T-helper 9 cell (primary cell): ENCODE data around the gene ATG4A.

Source experiments
- DNase-seq: peaks from one replicate; pipeline ENCODE4 v3.0.0-alpha.2; 2020
- total RNA-seq, 2 donors: gene quantifications; one replicate each; lab custom pipeline; 2026; lab: John Stamatoyannopoulos, UW

The ATG4A gene
- 11.8 to 22.0 reads per million in 2 donors for total RNA-seq

DNA sequence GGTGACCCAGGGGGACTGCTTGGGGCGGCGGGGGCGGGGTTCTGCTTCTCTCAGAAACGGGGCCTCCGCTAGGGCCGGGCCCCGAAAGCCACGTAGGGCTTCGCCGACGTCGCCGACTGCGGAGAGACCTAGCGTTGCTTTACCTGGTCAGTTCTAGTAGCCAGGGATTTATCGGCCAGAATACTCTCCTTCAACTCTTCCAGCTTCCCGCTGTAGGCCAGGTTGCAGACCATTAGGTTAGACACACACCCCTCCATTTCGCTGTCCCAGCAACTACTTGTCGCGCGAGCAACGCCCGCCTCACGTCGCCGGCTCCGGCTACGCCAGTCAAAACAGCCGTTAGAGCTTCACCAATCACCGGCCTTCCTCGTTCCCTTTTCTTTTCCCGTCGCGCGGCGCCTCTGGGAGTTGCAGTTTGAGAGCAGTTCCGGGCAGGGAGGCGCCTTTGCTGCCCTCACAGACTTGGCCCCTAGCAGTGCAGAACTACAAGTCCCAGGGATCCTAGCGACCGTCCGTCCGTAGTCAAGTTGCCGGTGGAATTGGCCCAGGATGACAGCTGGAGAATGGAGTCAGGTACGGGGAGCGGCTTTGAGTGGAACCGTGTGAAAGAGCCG lies at the start of gene ATG4A, which contains the start of gene PSMD10:
Gene ATG4A (plus strand): TSS at position 515 of the 614 bp plus-strand sequence. CDS start 49 bp downstream, at position 564.
Gene PSMD10 (minus strand): TSS at position 279 of the 614 bp plus-strand sequence. CDS start 22 bp downstream, at position 257.
- peak; percentile 79 for DNase-seq

GRCh38 chrX:108044554-108045256 lies 46.9 kb upstream of the ATG4A start, which contains the start of gene VSIG1:
Gene VSIG1 (plus strand): TSS chrX:108045065. CDS start chrX:108045131, 66 bp downstream.
- DNase-seq = no peak

DNA sequence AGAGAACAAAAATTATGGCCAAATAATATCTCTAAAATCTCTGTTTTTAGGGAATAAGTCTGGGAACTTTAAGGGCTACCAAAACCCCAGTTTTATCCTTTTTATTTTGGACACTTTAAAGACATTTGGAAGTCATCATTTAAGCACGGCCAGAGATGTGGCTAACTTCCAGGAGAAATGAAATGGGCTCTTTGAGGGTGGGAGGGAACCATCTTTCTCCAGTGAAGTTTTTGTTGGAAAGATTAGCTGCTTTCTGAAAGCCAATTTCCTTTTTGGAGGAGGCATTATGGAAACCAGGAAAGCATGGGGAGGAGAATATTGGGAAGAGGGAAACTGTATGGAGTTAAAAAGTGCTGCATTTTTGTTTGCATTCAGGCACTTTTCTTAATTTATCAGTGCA lies 41.9 kb upstream of the ATG4A start:
- no peak for DNase-seq

DNA sequence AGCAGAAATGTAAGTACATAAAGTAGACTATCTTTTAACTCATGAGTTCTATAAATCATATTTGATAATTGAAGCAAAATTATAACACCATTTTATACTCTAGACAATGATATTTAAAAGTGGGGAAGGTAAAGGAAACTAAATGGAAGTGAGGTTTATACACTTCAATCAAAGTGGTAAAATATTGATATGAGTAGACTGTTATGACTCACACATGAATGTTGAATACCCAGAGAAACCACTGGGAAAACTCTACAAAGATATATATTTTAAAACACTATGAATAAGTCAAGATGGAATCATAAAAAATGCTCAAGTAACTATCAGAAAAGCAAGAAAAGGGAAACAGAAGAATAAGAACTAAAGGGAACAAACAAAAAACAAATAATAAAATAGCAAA lies 38.4 kb upstream of the ATG4A start:
- DNase-seq = no peak

DNA sequence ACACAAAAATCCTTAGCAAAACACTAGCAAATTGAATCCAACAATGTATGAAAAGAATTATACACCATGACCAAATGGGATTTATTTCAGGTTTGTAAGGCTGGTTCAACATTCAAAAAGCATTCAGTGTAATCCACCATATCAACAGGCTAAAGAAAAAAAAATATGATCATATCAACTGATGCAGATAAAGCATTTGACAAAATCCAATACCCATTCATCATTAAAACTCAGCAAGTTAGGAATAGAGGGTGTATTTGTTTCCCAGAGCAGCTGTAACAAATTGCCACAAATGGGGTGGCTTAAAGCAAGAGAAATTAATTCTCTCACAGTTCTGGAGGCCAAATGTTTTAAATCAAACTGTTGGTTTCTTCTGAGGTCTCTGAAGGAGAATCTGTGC lies 36.0 kb upstream of the ATG4A start:
- no peak for DNase-seq

- no peak for DNase-seq
Observed at GRCh38 chrX:108059801-108060200, 31.8 kb upstream of the ATG4A start.

- DNase-seq = no peak
Observed at GRCh38 chrX:108064001-108064400, 27.6 kb upstream of the ATG4A start.

GRCh38 chrX:108064613-108065012 lies 27.0 kb upstream of the ATG4A start:
- DNase-seq = no peak

GRCh38 chrX:108068121-108068520 lies 23.5 kb upstream of the ATG4A start:
- no peak for DNase-seq

DNA sequence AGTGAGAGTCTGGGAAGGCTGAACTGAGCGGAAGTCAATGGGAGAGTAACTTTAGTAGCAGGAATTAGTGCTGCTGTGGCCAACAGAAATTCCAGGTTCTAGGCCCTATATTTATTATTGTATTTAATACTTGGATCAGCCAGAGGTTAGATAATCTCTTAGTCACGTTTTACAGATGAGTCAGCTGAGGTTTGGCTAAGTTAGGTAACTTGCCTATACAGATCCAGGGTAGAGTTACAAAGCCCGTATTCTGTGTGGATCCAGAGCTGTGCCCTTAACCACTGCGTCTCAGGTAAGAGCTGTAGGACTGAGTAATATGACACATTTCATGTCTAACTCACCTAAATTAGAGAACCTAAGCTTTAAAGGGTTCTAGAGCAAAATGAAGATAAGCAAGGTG lies 20.7 kb upstream of the ATG4A start:
- DNase-seq = no peak

GRCh38 chrX:108071578-108071977 lies 20.0 kb upstream of the ATG4A start:
- no peak for DNase-seq

GRCh38 chrX:108072746-108073145 lies 18.8 kb upstream of the ATG4A start:
- DNase-seq = no peak

GRCh38 chrX:108081110-108081509 lies 10.5 kb upstream of the ATG4A start:
- DNase-seq = no peak

GRCh38 chrX:108087792-108088191 lies 3.8 kb upstream of the ATG4A start:
- DNase-seq = no peak

DNA sequence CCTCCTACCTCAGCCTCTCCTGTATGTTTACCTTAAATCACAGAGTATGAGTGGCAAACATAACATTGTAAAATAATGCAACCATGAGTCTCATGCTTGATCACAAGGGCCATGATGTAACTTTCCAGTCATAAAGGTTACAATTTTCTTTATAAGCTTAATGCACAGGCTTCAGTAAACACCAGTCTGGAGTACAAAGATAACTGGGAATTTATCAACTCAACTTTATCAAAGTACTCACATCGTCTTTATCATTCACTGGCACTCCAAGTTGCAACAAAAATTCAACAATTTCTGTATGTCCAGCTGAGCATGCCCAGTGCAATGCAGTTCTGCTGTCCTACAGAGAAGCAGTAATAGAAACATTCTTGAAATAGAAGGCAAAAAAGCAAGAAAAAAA lies 3.1 kb upstream of the ATG4A start:
- DNase-seq = no peak

DNA sequence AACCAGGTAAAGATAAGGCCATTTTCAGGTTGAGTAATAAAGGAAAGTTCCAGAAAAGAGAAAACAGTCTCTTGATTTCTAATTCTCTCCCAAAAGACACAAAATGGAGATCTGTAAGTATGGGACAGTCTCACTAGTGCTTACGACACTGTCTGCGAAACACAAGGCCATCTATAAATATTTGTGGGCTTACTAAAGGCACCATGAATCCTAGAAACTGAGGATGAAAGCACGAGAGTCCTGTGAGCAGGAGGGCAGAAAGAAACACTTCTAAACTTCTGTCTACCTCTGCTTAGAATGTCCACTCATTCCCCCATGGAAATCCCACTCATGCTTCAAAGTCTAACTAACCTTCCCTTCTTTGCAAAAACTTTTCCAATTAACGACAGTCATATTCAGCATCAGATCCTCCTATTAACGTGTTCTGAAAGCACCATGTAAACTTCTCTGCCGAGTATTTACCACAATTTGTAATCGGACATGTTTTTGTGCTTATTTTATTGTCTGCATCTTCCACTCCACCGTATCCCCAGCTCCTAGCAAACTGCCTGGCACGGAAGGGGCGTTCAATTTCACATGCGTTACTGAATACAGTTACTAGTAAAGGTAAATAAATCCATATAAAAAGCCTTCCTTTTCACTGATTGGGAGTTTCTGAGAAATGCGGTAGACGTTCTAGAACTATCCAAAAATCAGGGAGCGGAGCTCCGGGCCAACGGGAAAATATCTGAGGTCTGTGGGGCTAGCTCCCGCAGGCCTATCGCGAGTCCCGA lies 901 bp upstream of the ATG4A start:
- DNase-seq = no peak

DNA sequence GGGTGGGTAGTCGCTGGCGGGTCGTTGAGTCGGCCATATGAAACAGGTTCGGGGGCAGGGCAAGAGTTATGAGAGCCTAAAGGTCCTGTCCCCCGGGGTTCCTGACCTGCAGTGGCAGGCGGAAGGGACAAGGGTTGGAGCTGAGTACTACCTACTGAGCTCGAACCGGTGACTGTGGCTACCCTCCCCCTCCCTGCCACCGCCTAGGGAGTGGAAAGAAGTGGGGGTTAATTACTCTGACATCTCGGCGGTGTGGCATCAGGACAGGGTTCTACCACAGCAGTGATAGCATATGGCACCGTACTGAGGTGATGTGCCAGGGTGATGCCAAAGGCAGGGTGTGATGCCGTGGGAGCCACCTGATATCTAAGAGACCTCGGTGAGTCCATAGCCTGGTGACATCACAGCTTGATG lies 307 bp downstream of the ATG4A start:
- DNase-seq = no peak

DNA sequence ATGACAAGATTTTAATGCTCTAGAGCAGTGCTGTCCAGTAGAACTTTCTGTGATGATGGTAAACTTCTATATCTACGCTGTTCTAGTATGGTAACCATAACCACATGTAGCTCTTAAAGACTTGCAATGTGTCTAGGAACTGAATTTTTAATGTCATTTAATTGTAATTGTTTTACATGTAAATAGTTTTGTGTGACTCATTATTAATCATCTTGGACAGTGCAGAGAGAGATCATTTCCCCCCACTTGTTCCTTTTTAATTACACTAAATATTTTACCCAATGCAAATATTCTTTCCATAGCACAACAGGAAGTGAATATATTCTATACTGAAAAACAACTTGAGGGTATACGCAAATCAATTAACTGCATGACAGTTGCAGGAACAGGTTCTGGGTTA lies 5.8 kb downstream of the ATG4A start:
- DNase-seq = no peak

DNA sequence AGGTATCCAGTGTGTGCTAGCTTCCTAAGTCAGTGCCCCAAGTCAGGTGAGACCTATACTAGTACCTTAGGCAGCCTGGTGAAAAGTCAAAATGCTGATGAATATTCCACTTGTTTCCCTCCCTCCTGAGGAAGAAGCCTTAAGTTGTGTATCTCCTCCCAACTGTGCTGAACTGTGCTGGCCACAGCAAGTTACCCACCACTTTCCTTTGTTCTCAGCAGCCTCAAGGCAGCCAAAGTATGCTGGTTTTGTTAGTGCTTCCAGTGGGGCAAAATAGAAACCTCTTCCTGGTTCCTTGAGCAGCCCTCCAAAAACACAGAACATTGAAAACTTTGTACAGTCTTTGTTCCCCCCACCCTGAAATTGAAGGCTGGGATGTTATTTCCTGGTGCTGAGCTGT lies 13.9 kb downstream of the ATG4A start:
- no peak for DNase-seq

DNA sequence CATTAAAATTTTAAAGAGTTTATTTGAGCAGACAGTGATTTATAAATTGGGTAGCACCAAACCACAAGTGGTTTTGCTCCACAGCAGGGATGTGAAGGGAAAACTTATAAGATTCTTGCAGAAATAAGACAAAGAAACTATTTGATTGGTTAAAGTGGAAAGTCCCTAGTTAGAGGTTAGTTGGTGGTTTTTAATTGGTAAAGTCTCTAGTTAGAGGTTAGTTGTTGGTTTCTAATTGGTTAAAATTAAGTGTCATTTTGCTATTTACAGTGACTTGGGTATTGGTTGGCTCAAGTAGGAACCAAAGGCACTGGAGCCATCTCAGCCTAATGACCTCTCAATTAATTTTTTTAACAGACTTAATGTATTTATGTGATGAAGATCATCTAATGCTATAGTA lies 23.0 kb downstream of the ATG4A start:
- no peak for DNase-seq

DNA sequence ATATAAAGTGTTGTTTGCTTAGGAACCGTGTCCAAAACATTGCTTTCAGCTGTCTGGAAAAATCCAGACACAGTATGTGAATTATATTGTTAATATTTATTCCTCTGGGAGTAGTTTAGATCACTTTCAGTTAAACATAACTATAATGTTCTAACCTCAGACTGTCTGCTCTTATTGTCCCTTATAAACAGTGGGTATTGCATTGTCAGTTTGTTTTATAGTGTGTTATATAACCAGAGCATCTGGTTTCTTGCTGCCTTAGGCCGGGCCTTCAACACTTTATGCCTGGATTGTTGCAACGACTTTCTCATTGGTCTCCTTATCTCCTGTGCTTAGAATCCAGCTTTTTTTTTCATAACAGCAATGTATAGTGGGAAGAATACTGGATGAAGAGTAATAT lies 26.4 kb downstream of the ATG4A start:
- DNase-seq = no peak

DNA sequence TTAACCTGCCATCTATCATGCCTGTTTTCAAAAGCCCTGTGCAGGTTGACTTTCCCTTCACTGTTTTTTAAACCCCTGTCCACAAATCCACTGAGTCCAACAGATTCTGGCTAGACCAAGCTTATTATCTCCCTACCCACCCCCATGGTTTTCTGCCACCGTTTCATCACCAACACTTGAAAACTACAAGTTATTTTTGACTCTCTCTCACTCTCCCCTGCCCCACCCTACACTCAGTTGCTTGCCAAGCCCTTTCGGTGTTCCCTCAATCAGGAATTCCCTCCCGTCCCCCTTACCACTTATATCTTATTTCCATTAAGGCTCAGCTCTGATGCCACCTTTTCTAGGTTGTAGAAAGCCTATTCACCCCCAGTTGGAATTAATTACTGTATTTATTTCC lies 29.7 kb downstream of the ATG4A start:
- no peak for DNase-seq

- no peak for DNase-seq
Observed at GRCh38 chrX:108122748-108123147, 31.2 kb downstream of the ATG4A start.
